ENCODE data around the gene CCNG1. TPM values are rescaled to one million over a fixed set of nuclear protein-coding genes. Genes with fewer than 3 reads are reported as not detected.
A peak's percentile ranks its signal among the peaks of the same experiment; 100 is the strongest.

CCNG1 gene
- polyA plus RNA-seq, 3 donors = 13.1 to 48.9 (median 46.0) TPM

DNA sequence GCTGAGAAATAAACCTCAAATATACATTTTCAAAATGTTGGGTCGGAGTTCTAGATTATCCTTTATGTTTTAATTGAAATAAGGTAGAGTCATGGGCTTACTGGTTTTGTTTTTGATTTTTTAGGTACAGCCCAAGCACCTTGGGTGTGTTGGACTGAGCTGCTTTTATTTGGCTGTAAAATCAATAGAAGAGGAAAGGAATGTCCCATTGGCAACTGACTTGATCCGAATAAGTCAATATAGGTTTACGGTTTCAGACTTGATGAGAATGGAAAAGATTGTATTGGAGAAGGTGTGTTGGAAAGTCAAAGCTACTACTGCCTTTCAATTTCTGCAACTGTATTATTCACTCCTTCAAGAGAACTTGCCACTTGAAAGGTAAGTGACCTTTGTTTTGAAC, 3.6 kb downstream of the CCNG1 start:
- Histone ChIP-seq H3K79me2 (ENCODE audit: insufficient read depth, low read length) (peaks cover 34% of the 10 kb centered on the region), H3K27ac (ENCODE audit: low read depth in 1 of 2, low read length in 2 of 2) (no peak overlapping the region), H3K36me3 (replicated peaks in 1 of 2; ENCODE audit: control insufficient read depth in 1 of 2, insufficient read depth in 2 of 2, low read length in 2 of 2) (peaks cover 49 to 60% of the 10 kb centered on the region in 2 donors), H4K20me1 (ENCODE audit: insufficient read depth, low read length) (peaks cover 3% of the 10 kb centered on the region), H2AFZ (ENCODE audit: insufficient read depth, low read depth, low read length, poor library complexity, severe bottlenecking) (no peak overlapping the region), H3K4me1 (ENCODE audit: control insufficient read depth in 1 of 2, insufficient read depth in 2 of 2, low read length in 2 of 2) (peaks cover 17 to 28% of the 10 kb centered on the region in 2 donors), H3K9ac (ENCODE audit: insufficient read depth, low read length, poor library complexity, severe bottlenecking) (no peak overlapping the region), H3K27me3 (ENCODE audit: control insufficient read depth in 2 of 2, insufficient read depth in 2 of 2, low read length in 2 of 2) (no peaks in the 10 kb centered on the region), H3K9me3 (replicated peaks in 1 of 2; ENCODE audit: control insufficient read depth in 1 of 2, insufficient read depth in 1 of 2, low read length in 2 of 2) (no peaks in the 10 kb centered on the region), H3K4me2 (replicated peaks; ENCODE audit: extremely low read depth, low read length, poor library complexity, severe bottlenecking) (no peak overlapping the region), H3K4me3 (replicated peaks in 1 of 3; ENCODE audit: low read depth in 2 of 3, low read length in 3 of 3) (no peak overlapping the region)
- intact Hi-C loops (cut with micrococcal nuclease) = no loop called here
- DNase-seq = no peak
- H3K9me3 Mint-ChIP-seq = no peaks in the 10 kb centered on the region
- no peaks in the 10 kb centered on the region for H3K27me3 Mint-ChIP-seq (ENCODE audit: low read depth in 3 of 3)
- H3K36me3 Mint-ChIP-seq = peaks cover 30 to 42% of the 10 kb centered on the region in 2 donors
- no peak overlapping the region for H3K4me3 Mint-ChIP-seq
- TF ChIP-seq, protein P1, sequence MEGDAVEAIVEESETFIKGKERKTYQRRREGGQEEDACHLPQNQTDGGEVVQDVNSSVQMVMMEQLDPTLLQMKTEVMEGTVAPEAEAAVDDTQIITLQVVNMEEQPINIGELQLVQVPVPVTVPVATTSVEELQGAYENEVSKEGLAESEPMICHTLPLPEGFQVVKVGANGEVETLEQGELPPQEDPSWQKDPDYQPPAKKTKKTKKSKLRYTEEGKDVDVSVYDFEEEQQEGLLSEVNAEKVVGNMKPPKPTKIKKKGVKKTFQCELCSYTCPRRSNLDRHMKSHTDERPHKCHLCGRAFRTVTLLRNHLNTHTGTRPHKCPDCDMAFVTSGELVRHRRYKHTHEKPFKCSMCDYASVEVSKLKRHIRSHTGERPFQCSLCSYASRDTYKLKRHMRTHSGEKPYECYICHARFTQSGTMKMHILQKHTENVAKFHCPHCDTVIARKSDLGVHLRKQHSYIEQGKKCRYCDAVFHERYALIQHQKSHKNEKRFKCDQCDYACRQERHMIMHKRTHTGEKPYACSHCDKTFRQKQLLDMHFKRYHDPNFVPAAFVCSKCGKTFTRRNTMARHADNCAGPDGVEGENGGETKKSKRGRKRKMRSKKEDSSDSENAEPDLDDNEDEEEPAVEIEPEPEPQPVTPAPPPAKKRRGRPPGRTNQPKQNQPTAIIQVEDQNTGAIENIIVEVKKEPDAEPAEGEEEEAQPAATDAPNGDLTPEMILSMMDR (IDR thresholded peaks at IDR 0.05) = no peak
- WGBS (ENCODE audit: insufficient coverage) = no CpG with 5 or more reads among the region's 3 CpGs
- peaks cover 27% of the 10 kb centered on the region for H3K4me1 Mint-ChIP-seq
- H3K27ac Mint-ChIP-seq = peak overlapping the region in 1 of 7 donors; percentile 15

DNA sequence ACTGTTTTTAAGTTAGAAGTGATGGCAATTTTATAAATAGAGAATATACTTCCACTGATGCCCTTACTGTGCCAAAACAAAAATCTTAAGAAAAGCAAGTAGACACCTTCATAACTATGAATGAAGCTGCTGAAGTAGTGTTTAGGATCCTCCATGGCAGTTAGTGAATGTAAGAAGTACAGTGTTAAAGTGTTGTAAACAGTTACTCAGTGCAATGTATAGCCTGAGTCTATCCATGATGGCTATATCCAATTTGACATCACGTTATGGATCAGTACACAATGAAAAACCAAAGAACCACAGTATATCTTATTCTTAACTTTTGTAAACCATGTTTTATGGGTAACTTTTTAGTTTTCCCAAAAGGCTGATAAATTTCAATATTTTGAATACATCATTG, 7.1 kb downstream of the CCNG1 start:
- Mint-ChIP-seq H3K4me1 (peaks cover 3% of the 10 kb centered on the region), H3K4me3 (no peak overlapping the region)

More for the DNA sequence above, 7.1 kb downstream of the CCNG1 start:
- Histone ChIP-seq H2AFZ (ENCODE audit: insufficient read depth, low read depth, low read length, poor library complexity, severe bottlenecking) (no peak overlapping the region), H3K9ac (ENCODE audit: insufficient read depth, low read length, poor library complexity, severe bottlenecking) (no peak overlapping the region), H3K4me2 (replicated peaks; ENCODE audit: extremely low read depth, low read length, poor library complexity, severe bottlenecking) (no peak overlapping the region), H4K20me1 (ENCODE audit: insufficient read depth, low read length) (peaks cover 3% of the 10 kb centered on the region), H3K4me3 (replicated peaks in 1 of 3; ENCODE audit: low read depth in 2 of 3, low read length in 3 of 3) (no peak overlapping the region), H3K36me3 (replicated peaks in 1 of 2; ENCODE audit: control insufficient read depth in 1 of 2, insufficient read depth in 2 of 2, low read length in 2 of 2) (peaks cover 66 to 92% of the 10 kb centered on the region in 2 donors), H3K27me3 (ENCODE audit: control insufficient read depth in 2 of 2, insufficient read depth in 2 of 2, low read length in 2 of 2) (no peaks in the 10 kb centered on the region), H3K79me2 (ENCODE audit: insufficient read depth, low read length) (peaks cover 14% of the 10 kb centered on the region), H3K4me1 (ENCODE audit: control insufficient read depth in 1 of 2, insufficient read depth in 2 of 2, low read length in 2 of 2) (peaks cover 0 to 2% of the 10 kb centered on the region in 2 donors), H3K9me3 (replicated peaks in 1 of 2; ENCODE audit: control insufficient read depth in 1 of 2, insufficient read depth in 1 of 2, low read length in 2 of 2) (no peaks in the 10 kb centered on the region), H3K27ac (ENCODE audit: low read depth in 1 of 2, low read length in 2 of 2) (no peak overlapping the region)
- intact Hi-C loops (cut with micrococcal nuclease) = no loop called here
- H3K27me3 Mint-ChIP-seq (ENCODE audit: low read depth in 3 of 3) = no peaks in the 10 kb centered on the region
- peaks cover 61 to 74% of the 10 kb centered on the region in 2 donors for H3K36me3 Mint-ChIP-seq
- no CpG with 5 or more reads among the region's 1 CpG for WGBS (ENCODE audit: insufficient coverage)
- no peak for DNase-seq
- H3K27ac Mint-ChIP-seq = no peak overlapping the region
- TF ChIP-seq, protein P1 (IDR thresholded peaks at IDR 0.05) = no peak
- no peaks in the 10 kb centered on the region for H3K9me3 Mint-ChIP-seq

Data from CD14-positive monocyte (primary cell).